GM12892 (cell line): ENCODE data around the gene CRYBG1.

ENCODE experiments used
- POLR2A ChIP-seq: IDR thresholded peaks from 2 replicates; pipeline ENCODE4 v1.6.1; 2011; ENCODE audit warnings: low read depth, low read length, control low read depth
- POLR2AphosphoS5 ChIP-seq: IDR thresholded peaks from 2 replicates; pipeline ENCODE4 v1.6.1; 2011; ENCODE audit warnings: low read depth, low read length, control low read depth
- TAF1 ChIP-seq: IDR thresholded peaks from 2 replicates; pipeline ENCODE4 v1.6.1; 2011; ENCODE audit warnings: low read depth, mild to moderate bottlenecking, control low read depth, low read length, borderline replicate concordance

- TF ChIP-seq TAF1 (no peak), POLR2A (no peak), POLR2AphosphoS5 (no peak)
These were observed 9.2 kb downstream of the CRYBG1 start for GRCh38 chr6:106369739-106370138.
